ENCODE results near the gene PIP5K1C. TPM values are rescaled to one million over a fixed set of nuclear protein-coding genes. Genes with fewer than 3 reads are reported as not detected.

Gene PIP5K1C
- polyA plus RNA-seq, 1 donor (not counting 4 experiments of a cell fraction or from before 2014, with no cell fraction given) = 3.6 TPM

GRCh38 chr19:3707868-3708206, 7.6 kb upstream of the PIP5K1C start:
- H3K27ac ChIP-seq (ENCODE audit: control insufficient read depth, insufficient read depth, low read length) = no peak overlapping the region
- no peaks in the 10 kb centered on the region for H3K9me3 ChIP-seq (ENCODE audit: control insufficient read depth, low read depth, low read length)
- dilution Hi-C loops (cut with MboI; ENCODE audit: extremely low pct_ligation_motif_present, low sequenced_read_pairs) = no loop called here
- DNase-seq (ENCODE audit: low read depth, low spot score) (no peak), FAIRE-seq (no peak)
- H3K27me3 ChIP-seq (ENCODE audit: control insufficient read depth, extremely low read depth, insufficient read depth, low read length) = peaks cover 23% of the 10 kb centered on the region
- H3K9me1 ChIP-seq (ENCODE audit: control insufficient read depth, extremely low read depth, insufficient read depth, low read length) = no peaks in the 10 kb centered on the region
- H3K4me1 ChIP-seq (ENCODE audit: control insufficient read depth, extremely low read depth, insufficient read depth, low read length) = peaks cover under 1% of the 10 kb centered on the region
- H2AFZ ChIP-seq (ENCODE audit: control insufficient read depth, low read length) = no peak overlapping the region
- H4K20me1 ChIP-seq (ENCODE audit: control insufficient read depth, extremely low read depth, insufficient read depth, low read length) = no peaks in the 10 kb centered on the region
- no peaks in the 10 kb centered on the region for H3K79me2 ChIP-seq (ENCODE audit: control insufficient read depth, insufficient read depth, low read length)
- H3K4me2 ChIP-seq (ENCODE audit: control insufficient read depth, extremely low read depth, insufficient read depth, low read depth, low read length) = no peak overlapping the region
- no peak for TF ChIP-seq CTCF (optimal IDR thresholded peaks at IDR 0.05 in 1 of 3, IDR thresholded peaks at IDR 0.05 in 1 of 3, conservative IDR thresholded peaks at IDR 0.05 in 1 of 3; ENCODE audit: extremely low read depth in 1 of 3, insufficient read depth in 2 of 3, low read length in 3 of 3)
- no peak overlapping the region for H3K4me3 ChIP-seq (ENCODE audit: control insufficient read depth in 2 of 3, extremely low read depth in 1 of 3, insufficient read depth in 2 of 3, low read depth in 1 of 3, low read length in 3 of 3)
- no peak overlapping the region for H3K9ac ChIP-seq (ENCODE audit: control insufficient read depth, extremely low read depth, insufficient read depth, low read length)
- no peaks in the 10 kb centered on the region for H3K36me3 ChIP-seq (ENCODE audit: control insufficient read depth in 2 of 2, extremely low read depth in 1 of 2, insufficient read depth in 2 of 2, low read length in 2 of 2)

- dilution Hi-C loops (cut with MboI; ENCODE audit: extremely low pct_ligation_motif_present, low sequenced_read_pairs) = no loop called here
- FAIRE-seq = peak; percentile 69
- no peak for DNase-seq (ENCODE audit: low read depth, low spot score)
- no peaks in the 10 kb centered on the region for H3K9me3 ChIP-seq (ENCODE audit: control insufficient read depth, low read depth, low read length)
- H3K9me1 ChIP-seq (ENCODE audit: control insufficient read depth, extremely low read depth, insufficient read depth, low read length) = no peaks in the 10 kb centered on the region
- no peaks in the 10 kb centered on the region for H3K27me3 ChIP-seq (ENCODE audit: control insufficient read depth, extremely low read depth, insufficient read depth, low read length)
- H3K4me2 ChIP-seq (ENCODE audit: control insufficient read depth, extremely low read depth, insufficient read depth, low read depth, low read length) = no peak overlapping the region
- H3K27ac ChIP-seq (ENCODE audit: control insufficient read depth, insufficient read depth, low read length) = no peak overlapping the region
- H3K4me1 ChIP-seq (ENCODE audit: control insufficient read depth, extremely low read depth, insufficient read depth, low read length) = peaks cover 3% of the 10 kb centered on the region
- no peak overlapping the region for H2AFZ ChIP-seq (ENCODE audit: control insufficient read depth, low read length)
- no peak overlapping the region for H3K9ac ChIP-seq (ENCODE audit: control insufficient read depth, extremely low read depth, insufficient read depth, low read length)
- peaks cover under 1% of the 10 kb centered on the region for H4K20me1 ChIP-seq (ENCODE audit: control insufficient read depth, extremely low read depth, insufficient read depth, low read length)
- H3K79me2 ChIP-seq (ENCODE audit: control insufficient read depth, insufficient read depth, low read length) = peaks cover 29% of the 10 kb centered on the region
- TF ChIP-seq CTCF (optimal IDR thresholded peaks at IDR 0.05 in 1 of 3, IDR thresholded peaks at IDR 0.05 in 1 of 3, conservative IDR thresholded peaks at IDR 0.05 in 1 of 3; ENCODE audit: extremely low read depth in 1 of 3, insufficient read depth in 2 of 3, low read length in 3 of 3) = no peak
- TF ChIP-seq EZH2 (IDR thresholded peaks at IDR 0.05; ENCODE audit: low read length) = no peak
- no peaks in the 10 kb centered on the region for H3K36me3 ChIP-seq (ENCODE audit: control insufficient read depth in 2 of 2, extremely low read depth in 1 of 2, insufficient read depth in 2 of 2, low read length in 2 of 2)
- no peak overlapping the region for H3K4me3 ChIP-seq (ENCODE audit: control insufficient read depth in 2 of 3, extremely low read depth in 1 of 3, insufficient read depth in 2 of 3, low read depth in 1 of 3, low read length in 3 of 3)
Observed at GRCh38 chr19:3701200-3701599, 932 bp upstream of the PIP5K1C start.

Measured in keratinocyte (primary cell).